Muscle of back (tissue), 11 donors: ENCODE data around the gene IPMK. TPM values are rescaled to one million over a fixed set of nuclear protein-coding genes. Genes with fewer than 3 reads are reported as not detected.
A peak's percentile ranks its signal among the peaks of the same experiment; 100 is the strongest.
"Not testable (repeated sequence)": the region's sequence is repeated elsewhere in the genome, so short reads cannot be mapped to it uniquely, and the experiment has no call there.

Source experiments
- DNase-seq, 3 donors: peaks; one replicate each; pipeline versions ENCODE4 v3.0.0 to v3.0.0-alpha.2; 2013
- polyA plus RNA-seq, 10 donors: library from polyadenylated mRNA; unstranded; fragments of 120-200 nt; gene quantifications; one replicate each; pipeline ENCODE4 v1.2.1, GENCODE V29; 2013; ENCODE audit not compliant: insufficient read length in 10 of 10

Gene IPMK
- polyA plus RNA-seq, 10 donors: 3.4 to 5.8 (median 4.4) TPM

- no peak for DNase-seq
Observed at GRCh38 chr10:58268454-58268945, 806 bp upstream of the IPMK start.

- DNase-seq: peak; percentile 40 to 86 (median 65)
Observed at GRCh38 chr10:58266826-58267712, 625 bp downstream of the IPMK start.

- peak; percentile 30 to 50 (median 36) for DNase-seq
Observed at GRCh38 chr10:58266003-58266825, 1.5 kb downstream of the IPMK start.

GRCh38 chr10:58265249-58265648, 2.4 kb downstream of the IPMK start:
- DNase-seq: no peak

DNA sequence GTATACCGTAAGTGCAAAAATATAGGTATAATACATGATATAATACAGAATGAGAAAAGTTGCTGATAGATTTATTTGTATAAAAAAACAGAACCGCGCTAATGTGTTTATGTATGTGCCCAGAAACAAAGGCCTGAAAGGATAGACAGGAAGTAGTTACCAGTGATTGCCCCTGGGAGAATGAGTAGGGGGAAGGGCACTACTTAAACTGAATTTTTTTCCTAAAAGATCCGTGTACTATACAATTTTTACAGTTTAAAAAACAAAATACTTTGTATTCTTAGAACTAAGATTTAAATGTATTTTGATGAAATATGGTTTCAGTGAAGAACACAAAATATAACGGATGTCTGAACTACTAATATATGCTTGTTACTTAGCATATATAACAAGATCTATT, 2.9 kb downstream of the IPMK start:
- DNase-seq: peak in 1 of 3 donors; percentile 11

- no peak for DNase-seq
Observed at GRCh38 chr10:58262766-58263165, 4.9 kb downstream of the IPMK start.

DNA sequence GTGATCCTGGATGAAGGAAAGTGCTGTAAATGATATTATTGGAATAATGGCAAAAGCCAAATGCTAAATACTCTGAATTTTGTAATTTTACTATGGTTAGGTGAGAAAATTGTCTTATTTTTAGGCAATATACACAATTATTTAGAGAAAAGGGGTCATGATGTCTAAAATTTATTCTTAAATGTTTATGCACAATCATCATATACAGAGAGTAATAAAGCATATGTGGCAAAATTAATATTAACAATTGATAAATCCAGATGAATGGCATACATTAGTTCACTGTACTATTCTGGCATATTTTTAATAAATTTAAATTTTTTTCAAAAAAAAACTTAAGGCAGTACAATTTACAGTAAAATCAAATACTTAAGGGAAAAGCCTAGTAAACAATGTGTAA, 7.4 kb downstream of the IPMK start:
- no peak for DNase-seq

DNA sequence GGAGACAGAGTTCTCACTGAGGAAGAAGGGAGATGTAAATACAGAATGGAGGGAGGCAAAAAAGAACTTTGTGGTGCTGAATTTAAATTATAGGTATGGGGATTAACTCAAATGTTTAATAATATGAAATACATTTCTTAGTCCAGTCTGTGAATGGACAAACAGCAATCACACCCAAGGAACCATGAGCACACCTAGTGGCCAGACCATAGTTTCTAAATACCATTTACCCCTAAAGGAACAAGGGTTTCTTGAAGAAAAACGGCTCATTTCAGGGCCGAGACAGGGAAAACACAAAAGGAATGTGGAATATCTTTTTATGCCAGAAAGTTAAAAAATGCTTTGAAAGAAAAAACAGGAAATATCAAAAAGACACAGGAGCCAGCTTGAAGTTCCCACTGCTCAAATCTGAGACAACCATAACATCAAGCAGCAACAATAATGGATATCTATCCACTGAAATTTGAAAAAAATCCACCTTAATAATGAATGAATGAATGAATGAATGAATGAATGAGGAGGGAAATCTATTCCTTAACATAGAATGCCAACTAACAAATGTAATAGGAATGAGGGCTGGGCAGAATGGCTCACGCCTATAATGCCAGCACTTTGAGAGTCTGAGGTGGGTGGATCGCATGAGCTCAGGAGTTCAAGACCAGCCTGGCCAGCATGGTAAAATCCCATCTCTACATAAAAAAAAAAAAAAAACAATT, 8.6 kb downstream of the IPMK start:
- DNase-seq: no peak

- DNase-seq: not testable (repeated sequence)
Observed at GRCh38 chr10:58256013-58256780, 11.5 kb downstream of the IPMK start.

DNA sequence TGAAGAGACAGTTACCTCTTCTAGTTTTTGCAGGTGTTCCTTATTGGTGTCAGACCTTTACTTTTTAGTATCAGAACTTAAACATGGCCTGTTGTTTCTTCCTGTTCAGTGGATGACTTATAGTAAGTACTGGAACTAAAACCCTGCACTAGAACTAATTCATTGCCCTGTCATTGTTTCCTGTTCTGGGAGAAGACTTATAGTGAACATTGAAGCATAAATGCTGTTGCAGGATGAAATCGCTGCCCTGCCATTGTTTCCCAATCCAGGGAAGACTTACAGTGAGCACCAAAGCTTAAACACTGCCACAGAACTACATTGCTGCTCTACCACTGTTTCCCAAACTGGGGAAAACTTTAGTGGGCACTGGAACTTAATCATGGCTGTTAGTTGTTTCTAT, 13.1 kb downstream of the IPMK start:
- DNase-seq: no peak

DNA sequence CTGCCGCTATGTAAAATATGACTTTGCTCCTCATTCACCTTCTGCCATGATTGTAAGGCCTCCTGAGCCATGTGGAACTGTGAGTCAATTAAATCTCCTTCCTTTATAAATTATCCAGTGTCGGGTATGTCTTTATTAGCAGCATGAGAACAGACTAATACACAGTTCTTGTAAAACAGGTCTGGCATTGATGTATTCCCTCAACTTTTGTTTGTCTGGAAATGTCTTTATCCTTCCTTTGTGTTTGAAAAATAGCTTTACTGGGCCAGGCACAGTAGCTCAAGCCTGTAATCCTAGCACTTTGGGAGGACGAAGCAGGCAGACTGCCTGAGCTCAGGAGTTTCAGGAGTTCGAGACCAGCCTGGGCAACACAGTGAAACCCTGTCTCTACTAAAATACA, 14.5 kb downstream of the IPMK start:
- DNase-seq: no peak

GRCh38 chr10:58244666-58245065, 23.0 kb downstream of the IPMK start:
- not testable (repeated sequence) for DNase-seq

GRCh38 chr10:58244242-58244641, 23.5 kb downstream of the IPMK start:
- not testable (repeated sequence) for DNase-seq

- DNase-seq: not testable (repeated sequence)
Observed at GRCh38 chr10:58243801-58244200, 23.9 kb downstream of the IPMK start.

DNA sequence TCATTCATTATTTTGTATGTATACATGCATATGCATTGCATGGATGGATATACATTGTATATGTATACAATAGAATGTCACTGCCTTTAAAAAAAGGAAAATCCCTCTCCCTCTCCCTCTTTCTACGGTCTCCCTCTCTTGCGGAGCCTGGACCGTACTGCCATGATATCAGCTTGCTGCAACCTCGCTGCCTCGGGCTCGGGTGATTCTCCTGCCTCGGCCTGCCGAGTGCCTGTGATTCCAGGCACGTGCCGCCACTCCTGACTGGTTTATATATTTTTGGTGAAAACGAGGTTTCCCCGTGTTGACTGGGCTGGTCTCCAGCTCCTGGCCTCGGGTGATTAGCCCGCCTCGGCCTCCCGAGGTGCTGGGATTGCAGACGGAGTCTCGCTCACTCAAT, 24.4 kb downstream of the IPMK start:
- DNase-seq: no peak

GRCh38 chr10:58241346-58241745, 26.3 kb downstream of the IPMK start:
- no peak for DNase-seq

- peak in 1 of 3 donors; percentile 12 for DNase-seq
Observed at GRCh38 chr10:58240531-58240930, 27.2 kb downstream of the IPMK start.

- DNase-seq: no peak
Observed at GRCh38 chr10:58239561-58240169, 28.0 kb downstream of the IPMK start.

DNA sequence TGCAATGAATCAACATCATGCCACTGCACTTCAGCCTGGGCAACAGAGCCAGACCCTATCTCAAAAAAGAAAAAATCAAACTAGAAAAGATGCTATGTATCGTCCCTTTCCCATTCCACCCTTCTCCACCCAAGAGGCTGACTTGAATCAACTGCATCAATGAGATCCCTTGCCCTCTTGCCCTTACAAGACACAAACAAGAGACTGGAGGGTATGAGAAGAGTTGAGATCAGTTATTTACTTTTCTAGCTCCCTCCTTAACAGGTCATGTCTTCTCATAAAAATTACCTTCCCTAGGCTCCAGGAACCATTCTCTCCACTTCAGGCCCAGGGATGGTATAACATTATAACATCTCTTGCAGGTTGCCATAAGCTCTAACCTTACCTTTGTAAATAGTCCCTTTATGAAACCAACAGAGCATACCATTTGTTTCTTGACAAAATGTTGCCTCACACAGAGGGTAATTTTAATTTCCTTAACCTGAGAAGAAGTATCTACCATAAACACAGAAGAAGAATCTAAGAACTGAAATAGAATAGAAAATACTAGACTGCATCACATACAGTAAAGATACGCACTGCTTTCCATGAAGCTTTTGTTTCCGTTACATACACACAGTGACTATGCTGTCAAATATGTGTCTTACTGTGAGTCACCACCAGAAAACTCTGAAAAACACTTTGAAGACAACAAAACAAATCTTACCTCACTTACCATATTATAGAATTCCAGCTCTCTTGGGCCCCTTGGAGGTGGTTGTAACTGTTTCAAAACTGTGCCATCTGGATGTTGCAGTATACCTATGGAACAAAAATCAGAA, 30.5 kb downstream of the IPMK start:
- peak in 1 of 3 donors; percentile 72 for DNase-seq

- DNase-seq: not testable (repeated sequence)
Observed at GRCh38 chr10:58229856-58230255, 37.8 kb downstream of the IPMK start.
